ENCODE data around the gene SMARCD2.

GRCh38 chr17:63859257-63859656 lies 16.8 kb upstream of the SMARCD2 start:
- TF ChIP-seq GATA2 (IDR thresholded peaks at IDR 0.05; ENCODE audit: low read depth, low read length), result no peak
- TF ChIP-seq GATA3 (IDR thresholded peaks at IDR 0.05; ENCODE audit: low read depth, low read length), result no peak
